SK-N-SH (cell line): ENCODE measurements around the gene SERPINA6. TPM values are rescaled to one million over a fixed set of nuclear protein-coding genes. Genes with fewer than 3 reads are reported as not detected.

ENCODE experiments used
- CTCF ChIA-PET: fragments of 300-600, 350-600 bp; formaldehyde crosslinking; extraction: SDS; loops from one replicate; lab custom pipeline; 2021; lab: Yijun Ruan, JAX
- POLR2A ChIA-PET: fragments of 350-600 bp; sonication (Branson Sonifier 250); formaldehyde crosslinking; extraction: SDS; loops from one replicate; lab custom pipeline; 2020; ENCODE audit warnings: antibody characterized with exemption, inconsistent platforms; lab: Yijun Ruan, JAX
- DNase-seq: peaks from one replicate; pipeline ENCODE4 v3.0.0; 2012
- H2AFZ ChIP-seq: fragments of 200-600 bp; sonication (generic); 2 replicates; pipeline ENCODE4 v1.8.1; 2016; ENCODE audit warnings: antibody characterized with exemption, mild to moderate bottlenecking, low read depth
- H3F3A ChIP-seq: fragments of 200-600 bp; sonication (generic); replicated peaks from 2 replicates; pipeline ENCODE3; 2016; ENCODE audit warnings: antibody characterized with exemption, mild to moderate bottlenecking; ENCODE audit not compliant: insufficient read depth
- H3K27ac ChIP-seq, 2 experiments: fragments of 200-500 bp in 1 of 2; fragments of 200-600 bp in 1 of 2; sonication (Bioruptor generic) in 1 of 2; sonication (generic), shearing (Covaris generic) in 1 of 2; 2 replicates each; pipeline versions ENCODE4 v1.5.1 to v1.6.1; 2014 to 2016; ENCODE audit warnings: low read depth in 2 of 2, inconsistent platforms in 1 of 2, low read length in 1 of 2, mild to moderate bottlenecking in 1 of 2, mixed read lengths in 1 of 2
- H3K27me3 ChIP-seq: fragments of 200-600 bp; sonication (generic), shearing (Covaris generic); 2 replicates; pipeline ENCODE4 v1.6.1; 2016; ENCODE audit warnings: mixed run types; ENCODE audit not compliant: insufficient read depth
- H3K36me3 ChIP-seq, 2 experiments: fragments of 200-500 bp in 1 of 2; fragments of 200-600 bp in 1 of 2; sonication (Bioruptor generic) in 1 of 2; sonication (generic) in 1 of 2; replicated peaks in 1 of 2; 2 replicates each; pipeline versions ENCODE3 to v1.5.1; 2014 to 2016; ENCODE audit warnings: low read length in 1 of 2, mild to moderate bottlenecking in 1 of 2; ENCODE audit not compliant: insufficient read depth in 2 of 2, control insufficient read depth in 1 of 2
- H3K4me1 ChIP-seq, 2 experiments: fragments of 200-500 bp in 1 of 2; fragments of 200-600 bp in 1 of 2; sonication (Bioruptor generic) in 1 of 2; sonication (generic), shearing (Covaris generic) in 1 of 2; 2 replicates each; pipeline versions ENCODE4 v1.5.1 to v1.6.1; 2014 to 2016; ENCODE audit warnings: low read depth in 1 of 2, low read length in 1 of 2, mixed run types in 1 of 2; ENCODE audit not compliant: insufficient read depth in 2 of 2, control insufficient read depth in 1 of 2
- H3K4me2 ChIP-seq: fragments of 200-600 bp; sonication (generic), shearing (Covaris generic); 2 replicates; pipeline ENCODE4 v1.6.1; 2017; ENCODE audit warnings: mixed run types
- H3K4me3 ChIP-seq, 2 experiments: fragments of 200-500 bp in 1 of 2; fragments of 200-600 bp in 1 of 2; sonication (Bioruptor generic) in 1 of 2; sonication (generic), shearing (Covaris generic) in 1 of 2; 2 replicates each; pipeline versions ENCODE4 v1.5.1 to v1.8.1; 2014 to 2016; ENCODE audit warnings: low read depth in 2 of 2, inconsistent platforms in 1 of 2, low read length in 1 of 2, mild to moderate bottlenecking in 1 of 2, mixed read lengths in 1 of 2, moderate library complexity in 1 of 2
- H3K79me2 ChIP-seq: fragments of 200-600 bp; sonication (generic); 2 replicates; pipeline ENCODE4 v1.8.1; 2017; ENCODE audit warnings: mild to moderate bottlenecking; ENCODE audit not compliant: insufficient read depth
- H3K9ac ChIP-seq: fragments of 200-600 bp; sonication (generic); 2 replicates; pipeline ENCODE4 v1.6.1; 2017; ENCODE audit warnings: mixed run types
- H3K9me2 ChIP-seq: fragments of 200-600 bp; sonication (generic); 2 replicates; pipeline ENCODE4 v1.6.1; 2017; ENCODE audit warnings: mixed run types
- H3K9me3 ChIP-seq: fragments of 200-600 bp; sonication (generic); 2 replicates; pipeline ENCODE4 v1.6.1; 2017; ENCODE audit warnings: mixed run types, mild to moderate bottlenecking, moderate library complexity
- H4K20me1 ChIP-seq: fragments of 200-600 bp; sonication (generic); 2 replicates; pipeline ENCODE4 v1.6.1; 2017; ENCODE audit warnings: mild to moderate bottlenecking, mixed run types; ENCODE audit not compliant: insufficient read depth
- ELF1 ChIP-seq: IDR thresholded peaks from 2 replicates; pipeline ENCODE4 v1.4.0; 2012
- GATA2 ChIP-seq: sonication (generic); formaldehyde crosslinking; IDR thresholded peaks from 2 replicates; pipeline ENCODE4 v1.5.0; 2020; ENCODE audit warnings: mild to moderate bottlenecking, missing genetic modification reagents
- JUND ChIP-seq: IDR thresholded peaks from 2 replicates; pipeline ENCODE4 v1.4.0; 2012
- MEF2A ChIP-seq: IDR thresholded peaks from 2 replicates; pipeline ENCODE4 v1.4.0; 2012; ENCODE audit warnings: low read depth, borderline replicate concordance
- RCOR1 ChIP-seq: fragments of 150-350 bp; IDR thresholded peaks from 2 replicates; pipeline ENCODE4 v1.6.1; 2017; ENCODE audit warnings: antibody characterized with exemption, low read length
- RFX5 ChIP-seq: IDR thresholded peaks from 2 replicates; pipeline ENCODE4 v1.6.1; 2012; ENCODE audit warnings: mild to moderate bottlenecking, improper control_type of control experiment, low read length
- SIN3A ChIP-seq: IDR thresholded peaks from 2 replicates; pipeline ENCODE4 v1.6.1; 2012; ENCODE audit warnings: low read depth, mild to moderate bottlenecking, low read length, moderate library complexity, borderline replicate concordance
- SMC3 ChIP-seq: IDR thresholded peaks from 2 replicates; pipeline ENCODE4 v1.6.1; 2012; ENCODE audit warnings: low read depth, low read length, improper control_type of control experiment
- TAF1 ChIP-seq: IDR thresholded peaks from 2 replicates; pipeline ENCODE4 v1.6.1; 2012; ENCODE audit warnings: low read depth, mild to moderate bottlenecking, low read length, moderate library complexity, borderline replicate concordance
- TEAD4 ChIP-seq: IDR thresholded peaks from 2 replicates; pipeline ENCODE4 v1.4.0; 2012; ENCODE audit warnings: mild to moderate bottlenecking, borderline replicate concordance; ENCODE audit not compliant: insufficient read depth
- YY1 ChIP-seq: IDR thresholded peaks from 2 replicates; pipeline ENCODE4 v1.4.0; 2012; ENCODE audit warnings: low read depth, mild to moderate bottlenecking
- WGBS: methylation state at CpG from one replicate; pipeline ENCODE4 v1.1.6; 2017; ENCODE audit warnings: low lambda C conversion rate; 5-methylcytosine and 5-hydroxymethylcytosine counted together
- polyA plus RNA-seq, 3 experiments: library from polyadenylated mRNA; depleted of rRNA; stranded (reverse); fragments of >200 nt; gene quantifications; 2 replicates each; pipeline ENCODE4 v1.2.3, GENCODE V29; 2012
- TF ChIP-seq, protein P1 (sequence below): IDR thresholded peaks from 2 replicates; pipeline ENCODE4 v1.4.0; 2012; ENCODE audit warnings: low read depth, borderline replicate concordance
- TF ChIP-seq, protein P2 (sequence below): fragments of 200-600 bp; sonication (generic); IDR thresholded peaks from 2 replicates; pipeline ENCODE4 v1.6.1; 2017; ENCODE audit warnings: antibody characterized with exemption, mild to moderate bottlenecking, moderate library complexity
- TF ChIP-seq, protein P3 (sequence below): IDR thresholded peaks from 2 replicates; pipeline ENCODE4 v1.4.0; 2012; ENCODE audit warnings: low read depth
- TF ChIP-seq, protein P4 (sequence below): IDR thresholded peaks from 2 replicates; pipeline ENCODE4; 2012
- TF ChIP-seq, protein P5 (sequence below): IDR thresholded peaks from 2 replicates; pipeline ENCODE4 v1.6.1; 2012; ENCODE audit warnings: mild to moderate bottlenecking, low read depth, low read length, moderate library complexity

Gene SERPINA6
- polyA plus RNA-seq, 1 of the 3 experiments (the other 2 are of a cell fraction) = 0.46 TPM

DNA sequence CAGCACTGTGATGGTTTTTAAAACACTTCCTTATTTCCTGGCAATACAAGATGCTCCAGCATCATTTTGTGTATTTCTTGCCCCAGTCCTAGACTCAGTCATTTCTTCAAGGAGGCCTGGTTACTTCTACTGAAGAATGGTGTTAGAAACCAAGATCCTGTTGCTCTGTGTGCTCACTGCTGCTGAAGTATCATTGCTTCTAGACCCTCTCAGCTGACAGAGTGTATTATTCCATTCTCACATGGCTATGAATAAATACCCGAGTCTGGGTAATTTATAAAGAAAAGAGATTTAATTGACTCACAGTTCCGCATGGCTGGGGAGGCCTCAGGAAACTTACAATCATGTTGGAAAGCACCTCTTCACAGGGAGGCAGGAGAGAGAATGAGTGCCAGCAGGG is 14.9 kb upstream of the SERPINA6 start (continued):
- TF ChIP-seq YY1 = no peak

DNA sequence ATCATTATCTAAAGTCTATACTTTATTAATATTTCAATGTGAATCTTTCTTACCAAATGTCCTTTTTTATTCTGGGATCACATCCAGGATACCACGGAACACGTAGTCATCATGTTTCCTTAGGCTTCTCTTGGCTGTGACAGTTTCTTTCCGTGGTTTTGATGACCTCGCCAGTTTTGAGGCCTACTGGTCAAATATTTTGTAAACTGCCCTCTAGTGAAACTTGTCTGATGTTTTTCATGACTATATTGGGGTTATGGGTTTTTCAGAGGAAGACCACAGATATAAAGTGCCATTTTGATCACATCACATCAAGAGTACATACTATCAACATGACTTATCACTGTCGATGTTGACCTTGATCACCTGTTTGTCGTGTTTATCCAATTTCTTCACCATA is 14.1 kb upstream of the SERPINA6 start:
- TF ChIP-seq, protein P1, sequence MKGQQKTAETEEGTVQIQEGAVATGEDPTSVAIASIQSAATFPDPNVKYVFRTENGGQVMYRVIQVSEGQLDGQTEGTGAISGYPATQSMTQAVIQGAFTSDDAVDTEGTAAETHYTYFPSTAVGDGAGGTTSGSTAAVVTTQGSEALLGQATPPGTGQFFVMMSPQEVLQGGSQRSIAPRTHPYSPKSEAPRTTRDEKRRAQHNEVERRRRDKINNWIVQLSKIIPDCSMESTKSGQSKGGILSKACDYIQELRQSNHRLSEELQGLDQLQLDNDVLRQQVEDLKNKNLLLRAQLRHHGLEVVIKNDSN = no peak
- TF ChIP-seq TEAD4 = no peak
- TF ChIP-seq, protein P2, sequence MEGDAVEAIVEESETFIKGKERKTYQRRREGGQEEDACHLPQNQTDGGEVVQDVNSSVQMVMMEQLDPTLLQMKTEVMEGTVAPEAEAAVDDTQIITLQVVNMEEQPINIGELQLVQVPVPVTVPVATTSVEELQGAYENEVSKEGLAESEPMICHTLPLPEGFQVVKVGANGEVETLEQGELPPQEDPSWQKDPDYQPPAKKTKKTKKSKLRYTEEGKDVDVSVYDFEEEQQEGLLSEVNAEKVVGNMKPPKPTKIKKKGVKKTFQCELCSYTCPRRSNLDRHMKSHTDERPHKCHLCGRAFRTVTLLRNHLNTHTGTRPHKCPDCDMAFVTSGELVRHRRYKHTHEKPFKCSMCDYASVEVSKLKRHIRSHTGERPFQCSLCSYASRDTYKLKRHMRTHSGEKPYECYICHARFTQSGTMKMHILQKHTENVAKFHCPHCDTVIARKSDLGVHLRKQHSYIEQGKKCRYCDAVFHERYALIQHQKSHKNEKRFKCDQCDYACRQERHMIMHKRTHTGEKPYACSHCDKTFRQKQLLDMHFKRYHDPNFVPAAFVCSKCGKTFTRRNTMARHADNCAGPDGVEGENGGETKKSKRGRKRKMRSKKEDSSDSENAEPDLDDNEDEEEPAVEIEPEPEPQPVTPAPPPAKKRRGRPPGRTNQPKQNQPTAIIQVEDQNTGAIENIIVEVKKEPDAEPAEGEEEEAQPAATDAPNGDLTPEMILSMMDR = peak; percentile 15; the same call in 1 of the 2 replicates
- no peak for TF ChIP-seq RFX5
- no peak for TF ChIP-seq SIN3A
- no peak for TF ChIP-seq YY1
- no peak for TF ChIP-seq GATA2 (CRISPR knock-in tag)
- POLR2A ChIA-PET = no interaction called here
- Histone ChIP-seq H3K9ac (no peak overlapping the region), H3K36me3 (no peaks in the 10 kb centered on the region), H4K20me1 (no peaks in the 10 kb centered on the region), H3K27me3 (no peaks in the 10 kb centered on the region), H3K9me3 (no peaks in the 10 kb centered on the region), H3K4me2 (no peak overlapping the region), H3K9me2 (no peaks in the 10 kb centered on the region), H3F3A (peaks cover 6% of the 10 kb centered on the region), H3K79me2 (no peaks in the 10 kb centered on the region), H3K4me3 (no peak overlapping the region), H3K27ac (no peak overlapping the region), H3K4me1 (peaks cover 0 to 3% of the 10 kb centered on the region in 2 experiments; a peak in 1 of 4 replicates), H2AFZ (no peak overlapping the region)
- DNase-seq = no peak
- WGBS = 49% methylated on average over 6 of the region's 6 CpGs
- CTCF ChIA-PET = no interaction called here

DNA sequence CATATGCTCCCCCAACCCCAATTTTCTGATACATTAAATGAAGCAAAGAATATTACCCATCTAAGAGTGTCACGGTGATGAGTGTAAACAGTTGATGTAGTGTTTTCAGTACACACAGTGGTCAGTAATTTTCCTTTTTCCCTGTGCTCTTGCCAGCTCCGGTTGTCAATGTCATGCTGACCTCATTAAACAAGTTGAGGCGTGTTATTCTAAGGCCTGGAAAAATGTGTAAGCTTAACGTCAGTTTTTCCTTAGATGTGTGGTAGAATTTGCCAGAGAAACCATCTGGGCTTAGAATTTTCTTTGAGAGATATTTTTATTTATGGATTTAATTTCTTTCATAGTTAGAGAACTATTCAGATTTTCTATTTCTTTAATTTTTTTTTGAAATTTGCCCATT is 11.7 kb upstream of the SERPINA6 start:
- Histone ChIP-seq H3K9ac (no peak overlapping the region), H3K9me2 (no peaks in the 10 kb centered on the region), H3K9me3 (no peaks in the 10 kb centered on the region), H3K27ac (no peak overlapping the region), H3F3A (no peaks in the 10 kb centered on the region), H3K36me3 (no peaks in the 10 kb centered on the region), H4K20me1 (no peaks in the 10 kb centered on the region), H3K4me2 (no peak overlapping the region), H3K79me2 (no peaks in the 10 kb centered on the region), H3K27me3 (no peaks in the 10 kb centered on the region), H3K4me3 (no peak overlapping the region), H3K4me1 (no peaks in the 10 kb centered on the region), H2AFZ (no peak overlapping the region)
- ChIA-PET POLR2A (no interaction called here), CTCF (interaction anchor here (1.1 to 1.3 kb wide), 2 partner anchors 11 to 157 kb away, joined by 3 read pairs; no protein-coding TSS in a partner anchor)
- WGBS = 74% methylated on average over 4 of the region's 4 CpGs
- DNase-seq = no peak
- TF ChIP-seq MEF2A (no peak), ELF1 (no peak), SMC3 (no peak), RCOR1 (no peak), TAF1 (no peak), JUND (no peak), GATA2 (CRISPR knock-in tag) (no peak)
- TF ChIP-seq, protein P3, sequence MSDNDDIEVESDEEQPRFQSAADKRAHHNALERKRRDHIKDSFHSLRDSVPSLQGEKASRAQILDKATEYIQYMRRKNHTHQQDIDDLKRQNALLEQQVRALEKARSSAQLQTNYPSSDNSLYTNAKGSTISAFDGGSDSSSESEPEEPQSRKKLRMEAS = no peak
- TF ChIP-seq, protein P4, sequence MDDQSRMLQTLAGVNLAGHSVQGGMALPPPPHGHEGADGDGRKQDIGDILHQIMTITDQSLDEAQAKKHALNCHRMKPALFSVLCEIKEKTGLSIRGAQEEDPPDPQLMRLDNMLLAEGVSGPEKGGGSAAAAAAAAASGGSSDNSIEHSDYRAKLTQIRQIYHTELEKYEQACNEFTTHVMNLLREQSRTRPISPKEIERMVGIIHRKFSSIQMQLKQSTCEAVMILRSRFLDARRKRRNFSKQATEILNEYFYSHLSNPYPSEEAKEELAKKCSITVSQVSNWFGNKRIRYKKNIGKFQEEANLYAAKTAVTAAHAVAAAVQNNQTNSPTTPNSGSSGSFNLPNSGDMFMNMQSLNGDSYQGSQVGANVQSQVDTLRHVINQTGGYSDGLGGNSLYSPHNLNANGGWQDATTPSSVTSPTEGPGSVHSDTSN = no peak
- TF ChIP-seq, protein P5, sequence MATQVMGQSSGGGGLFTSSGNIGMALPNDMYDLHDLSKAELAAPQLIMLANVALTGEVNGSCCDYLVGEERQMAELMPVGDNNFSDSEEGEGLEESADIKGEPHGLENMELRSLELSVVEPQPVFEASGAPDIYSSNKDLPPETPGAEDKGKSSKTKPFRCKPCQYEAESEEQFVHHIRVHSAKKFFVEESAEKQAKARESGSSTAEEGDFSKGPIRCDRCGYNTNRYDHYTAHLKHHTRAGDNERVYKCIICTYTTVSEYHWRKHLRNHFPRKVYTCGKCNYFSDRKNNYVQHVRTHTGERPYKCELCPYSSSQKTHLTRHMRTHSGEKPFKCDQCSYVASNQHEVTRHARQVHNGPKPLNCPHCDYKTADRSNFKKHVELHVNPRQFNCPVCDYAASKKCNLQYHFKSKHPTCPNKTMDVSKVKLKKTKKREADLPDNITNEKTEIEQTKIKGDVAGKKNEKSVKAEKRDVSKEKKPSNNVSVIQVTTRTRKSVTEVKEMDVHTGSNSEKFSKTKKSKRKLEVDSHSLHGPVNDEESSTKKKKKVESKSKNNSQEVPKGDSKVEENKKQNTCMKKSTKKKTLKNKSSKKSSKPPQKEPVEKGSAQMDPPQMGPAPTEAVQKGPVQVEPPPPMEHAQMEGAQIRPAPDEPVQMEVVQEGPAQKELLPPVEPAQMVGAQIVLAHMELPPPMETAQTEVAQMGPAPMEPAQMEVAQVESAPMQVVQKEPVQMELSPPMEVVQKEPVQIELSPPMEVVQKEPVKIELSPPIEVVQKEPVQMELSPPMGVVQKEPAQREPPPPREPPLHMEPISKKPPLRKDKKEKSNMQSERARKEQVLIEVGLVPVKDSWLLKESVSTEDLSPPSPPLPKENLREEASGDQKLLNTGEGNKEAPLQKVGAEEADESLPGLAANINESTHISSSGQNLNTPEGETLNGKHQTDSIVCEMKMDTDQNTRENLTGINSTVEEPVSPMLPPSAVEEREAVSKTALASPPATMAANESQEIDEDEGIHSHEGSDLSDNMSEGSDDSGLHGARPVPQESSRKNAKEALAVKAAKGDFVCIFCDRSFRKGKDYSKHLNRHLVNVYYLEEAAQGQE = no peak
- TF ChIP-seq, protein P1 = no peak
